NCI-H510A treated with DMSO at 0.1 percent for 48 hours (cell line): Measurements from ENCODE around the gene PLEKHO2.

Experiments
- DNase-seq: peaks from one replicate; lab custom pipeline; 2025; lab: John Stamatoyannopoulos, UW

The PLEKHO2 gene

DNA sequence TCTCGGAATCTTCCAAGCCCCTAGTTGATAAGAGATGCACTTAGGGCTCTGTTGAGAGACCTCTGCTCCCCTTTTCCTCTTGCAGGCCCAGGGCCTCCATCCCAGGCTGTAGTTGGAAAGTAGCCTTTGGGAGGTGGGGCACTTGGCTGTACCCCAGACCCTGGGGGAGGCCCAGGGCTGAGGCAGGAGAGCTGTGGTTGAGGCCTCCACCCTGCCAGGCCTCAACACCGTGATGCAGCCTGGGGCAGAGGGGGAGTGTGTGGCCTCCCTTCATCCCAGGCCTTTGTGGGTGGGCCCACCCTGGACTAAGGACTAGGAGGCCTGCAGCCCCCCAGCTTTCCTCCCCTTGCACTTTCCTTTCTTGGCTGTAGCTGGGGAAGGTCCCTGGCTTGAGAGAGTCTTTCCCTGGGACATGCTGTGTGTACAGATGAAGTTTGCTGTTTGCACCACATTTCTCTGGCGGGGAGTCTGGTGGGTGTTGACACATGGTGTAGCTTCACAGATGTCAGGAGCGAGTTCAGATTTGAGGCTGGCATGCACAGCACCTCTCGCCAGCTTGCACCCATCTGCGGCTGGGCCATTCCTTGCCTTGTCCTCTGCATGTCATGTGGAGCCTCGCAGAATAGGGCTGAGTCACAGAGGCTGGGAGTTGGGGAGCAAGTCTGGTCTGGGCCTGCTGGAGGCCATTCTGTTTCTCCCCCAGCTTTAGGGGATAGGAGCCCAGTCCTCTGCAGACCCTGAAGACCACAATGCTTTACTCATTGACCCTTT is 13.7 kb downstream of the PLEKHO2 start:
- no peak for DNase-seq

DNA sequence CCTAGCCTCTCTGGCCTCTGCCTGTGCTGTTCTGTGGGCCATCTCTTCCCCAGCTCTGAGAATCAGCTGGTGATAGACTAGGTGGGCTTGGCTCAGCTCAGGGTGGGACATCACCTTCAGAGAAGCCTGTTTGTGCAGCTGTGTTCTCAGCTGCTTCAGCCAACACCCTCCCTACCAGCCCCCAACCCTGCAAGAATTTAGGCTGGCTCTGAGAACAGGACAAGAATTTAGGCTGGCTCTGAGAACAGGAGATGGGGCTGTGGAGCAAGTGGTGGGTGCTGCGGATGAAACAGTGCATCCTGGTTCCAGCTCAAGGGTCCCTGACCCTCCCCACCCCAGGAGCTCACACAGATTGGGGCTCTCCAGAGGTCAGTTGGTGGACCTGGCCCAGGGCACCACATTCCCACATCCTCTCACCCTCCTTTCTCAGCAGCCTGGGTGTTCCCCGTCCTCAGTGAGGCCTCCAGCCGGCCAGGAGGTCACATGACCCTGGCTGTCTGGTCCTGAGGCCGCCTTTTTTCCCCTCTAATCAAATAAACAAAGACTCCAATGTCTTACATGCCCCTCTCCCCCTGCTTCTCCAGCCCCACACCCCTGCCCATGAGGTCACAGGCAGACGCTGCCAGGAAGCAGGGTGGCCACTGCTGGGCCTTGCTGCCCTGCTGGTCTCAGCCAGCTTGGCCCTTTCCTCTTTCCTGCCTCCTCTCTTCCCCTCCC is 14.9 kb downstream of the PLEKHO2 start:
- DNase-seq: no peak

DNA sequence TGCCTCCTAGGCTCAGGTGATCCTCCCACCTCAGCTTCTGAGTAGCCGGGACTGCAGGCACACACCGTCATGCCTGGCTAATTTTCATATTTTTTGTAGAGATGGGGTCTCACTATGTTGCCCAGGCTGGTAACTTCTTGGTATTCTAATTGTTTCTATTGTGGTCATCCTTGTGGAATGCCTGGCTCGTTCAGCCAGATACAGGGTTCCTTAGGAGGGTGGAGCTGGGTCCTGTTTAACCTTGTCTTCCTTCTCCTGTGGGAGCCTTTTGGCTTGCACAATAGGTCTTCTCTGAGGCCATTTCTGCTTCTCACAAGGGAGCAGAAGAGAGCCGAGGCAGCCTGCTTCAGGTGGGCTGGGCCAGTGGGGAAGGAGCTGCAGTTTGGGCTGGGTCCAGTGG is 15.7 kb downstream of the PLEKHO2 start:
- DNase-seq: no peak

DNA sequence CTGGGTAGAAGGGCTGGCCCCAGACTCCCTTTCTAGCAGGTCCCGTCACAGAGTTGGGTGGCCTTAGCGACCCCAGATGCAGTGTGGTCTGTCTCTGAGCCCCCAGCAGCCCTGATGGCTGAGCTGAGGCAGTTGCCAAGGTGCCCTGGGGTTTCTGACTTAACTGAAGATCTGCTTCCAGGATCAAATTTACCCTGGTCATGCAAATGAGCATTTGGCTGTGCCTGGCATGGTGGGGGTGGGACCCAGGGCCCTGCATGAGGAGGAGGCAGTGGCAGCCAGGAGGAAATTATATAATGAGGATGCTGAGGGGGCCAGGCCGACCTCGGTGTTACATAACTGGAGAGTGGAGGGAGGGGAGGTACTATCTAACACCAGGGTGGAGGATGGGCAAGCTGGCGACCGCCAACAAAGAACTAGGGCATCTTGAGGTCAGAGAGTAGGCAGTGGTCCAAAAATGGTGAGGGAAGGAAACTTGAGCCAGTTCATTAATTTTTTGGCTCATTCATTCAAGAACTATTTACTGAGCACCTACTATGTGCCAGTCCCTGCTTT is 16.4 kb downstream of the PLEKHO2 start:
- DNase-seq: no peak

DNA sequence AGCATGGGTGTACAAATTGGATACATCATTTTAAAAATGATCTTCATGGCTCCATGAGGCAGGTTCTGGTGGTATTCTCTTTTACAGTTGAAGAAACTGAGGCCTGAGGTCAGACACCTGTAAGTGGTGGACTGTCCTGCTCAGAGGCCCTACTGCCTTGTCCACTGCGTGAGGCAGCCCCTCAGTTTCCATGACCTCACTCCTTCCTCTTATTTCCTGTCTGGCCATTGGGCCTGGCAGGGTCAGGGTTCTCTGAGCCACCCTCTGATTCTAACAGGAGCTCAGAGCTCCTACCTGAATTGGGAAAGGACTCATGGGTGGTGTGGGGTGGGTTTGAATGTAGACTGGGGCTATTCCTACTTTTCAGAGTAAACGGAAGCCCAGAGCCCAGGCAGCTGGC is 17.5 kb downstream of the PLEKHO2 start:
- DNase-seq: no peak

DNA sequence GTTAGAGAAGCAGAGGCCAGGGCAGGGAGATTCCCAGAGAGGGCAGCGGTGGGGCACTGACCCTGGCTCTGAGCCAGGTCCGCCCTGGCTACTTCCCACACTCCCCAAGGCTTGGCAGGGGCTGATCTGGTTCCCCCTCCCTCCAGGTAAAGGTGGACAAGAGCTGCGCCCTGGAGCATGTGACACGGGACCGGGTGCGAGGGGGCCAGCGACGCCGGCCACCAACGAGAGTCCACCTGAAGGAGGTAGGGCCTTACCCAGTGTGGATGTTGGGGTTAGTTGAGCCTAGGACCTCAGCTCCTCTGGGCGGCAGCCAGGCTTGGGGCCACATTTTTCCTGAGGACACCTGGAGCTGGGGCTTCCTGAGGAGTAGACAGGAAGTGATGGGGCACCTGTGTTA is 19.6 kb downstream of the PLEKHO2 start:
- DNase-seq: no peak

DNA sequence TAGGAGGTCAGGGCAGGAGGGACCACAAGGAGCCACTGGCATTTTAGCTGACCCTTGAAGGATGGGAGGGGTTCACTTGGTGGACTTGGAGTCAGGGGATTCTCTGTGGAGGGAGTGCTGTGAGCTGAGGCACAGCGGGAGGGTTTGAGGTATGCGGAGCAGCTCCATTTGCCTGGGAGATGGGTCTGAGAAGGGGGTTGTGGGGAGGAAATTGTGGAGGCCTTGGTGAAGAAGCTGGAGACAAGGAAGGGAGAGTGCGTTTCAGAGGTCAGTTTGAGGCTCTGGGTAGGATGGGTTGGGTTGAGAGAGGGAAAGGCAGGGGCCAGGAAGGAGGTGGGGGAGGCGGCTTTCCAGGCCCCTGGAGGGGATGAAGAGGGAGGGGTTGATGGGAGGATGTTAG is 20.2 kb downstream of the PLEKHO2 start:
- DNase-seq: no peak

DNA sequence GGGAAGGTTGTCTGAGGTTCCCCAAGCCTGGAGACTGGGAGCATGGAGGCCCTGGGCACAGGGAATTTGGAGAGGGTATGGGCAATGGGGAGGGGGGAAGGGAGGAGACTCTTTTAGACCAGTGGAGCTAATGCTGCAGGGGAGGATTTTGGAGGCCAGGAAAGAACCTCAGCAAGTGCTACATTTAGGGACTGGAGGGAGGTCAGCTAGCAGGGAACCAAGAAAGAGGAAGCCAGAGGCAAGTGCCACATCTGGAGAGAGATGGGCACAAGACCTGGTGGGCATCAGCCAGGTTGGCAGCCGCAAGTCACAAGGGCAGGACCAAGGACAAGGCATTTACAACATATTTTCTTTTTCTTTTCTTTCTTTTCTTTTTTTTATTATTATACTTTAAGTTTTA is 20.7 kb downstream of the PLEKHO2 start:
- no peak for DNase-seq

DNA sequence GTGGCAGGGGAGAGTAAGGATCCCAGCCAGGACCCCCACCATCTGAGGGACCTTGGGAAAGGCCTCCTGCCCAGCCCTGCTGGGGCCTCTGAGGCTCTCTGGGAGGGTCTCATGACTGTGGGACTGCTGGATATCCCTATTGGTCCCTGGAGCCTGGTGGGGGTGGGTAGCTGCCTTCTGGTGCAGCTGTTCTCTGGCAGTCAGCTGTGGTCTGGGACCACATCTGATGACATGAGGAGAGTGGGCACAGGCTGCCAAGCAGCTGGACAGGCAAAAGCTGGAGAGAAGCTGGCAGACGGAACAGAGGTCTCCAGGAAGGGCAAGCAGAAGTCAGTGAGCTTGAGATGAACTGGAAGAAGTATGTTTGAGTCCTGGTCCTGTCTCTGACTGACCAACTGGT is 22.4 kb downstream of the PLEKHO2 start:
- no peak for DNase-seq

DNA sequence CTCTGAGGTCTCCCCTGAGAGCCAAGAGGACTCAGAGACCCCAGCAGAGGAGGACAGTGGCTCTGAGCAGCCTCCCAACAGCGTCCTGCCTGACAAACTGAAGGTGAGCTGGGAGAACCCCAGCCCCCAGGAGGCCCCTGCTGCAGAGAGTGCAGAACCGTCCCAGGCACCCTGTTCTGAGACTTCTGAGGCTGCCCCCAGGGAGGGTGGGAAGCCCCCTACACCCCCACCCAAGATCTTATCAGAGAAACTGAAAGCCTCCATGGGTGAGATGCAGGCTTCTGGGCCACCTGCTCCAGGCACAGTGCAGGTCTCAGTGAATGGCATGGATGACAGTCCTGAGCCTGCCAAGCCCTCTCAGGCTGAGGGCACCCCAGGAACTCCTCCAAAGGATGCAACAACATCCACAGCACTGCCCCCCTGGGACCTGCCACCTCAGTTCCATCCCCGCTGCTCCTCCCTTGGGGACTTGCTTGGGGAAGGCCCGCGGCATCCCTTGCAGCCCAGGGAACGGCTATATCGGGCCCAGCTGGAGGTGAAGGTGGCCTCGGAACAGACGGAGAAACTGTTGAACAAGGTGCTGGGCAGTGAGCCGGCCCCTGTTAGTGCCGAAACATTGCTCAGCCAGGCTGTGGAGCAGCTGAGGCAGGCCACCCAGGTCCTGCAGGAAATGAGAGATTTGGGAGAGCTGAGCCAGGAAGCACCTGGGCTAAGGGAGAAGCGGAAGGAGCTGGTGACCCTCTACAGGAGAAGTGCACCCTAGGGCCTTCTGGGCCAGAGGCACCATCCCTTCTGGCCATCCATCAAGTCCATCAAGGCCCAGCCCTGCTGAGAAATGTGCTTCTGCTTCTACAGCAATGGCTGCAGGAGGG is 23.6 kb downstream of the PLEKHO2 start:
- DNase-seq: no peak

DNA sequence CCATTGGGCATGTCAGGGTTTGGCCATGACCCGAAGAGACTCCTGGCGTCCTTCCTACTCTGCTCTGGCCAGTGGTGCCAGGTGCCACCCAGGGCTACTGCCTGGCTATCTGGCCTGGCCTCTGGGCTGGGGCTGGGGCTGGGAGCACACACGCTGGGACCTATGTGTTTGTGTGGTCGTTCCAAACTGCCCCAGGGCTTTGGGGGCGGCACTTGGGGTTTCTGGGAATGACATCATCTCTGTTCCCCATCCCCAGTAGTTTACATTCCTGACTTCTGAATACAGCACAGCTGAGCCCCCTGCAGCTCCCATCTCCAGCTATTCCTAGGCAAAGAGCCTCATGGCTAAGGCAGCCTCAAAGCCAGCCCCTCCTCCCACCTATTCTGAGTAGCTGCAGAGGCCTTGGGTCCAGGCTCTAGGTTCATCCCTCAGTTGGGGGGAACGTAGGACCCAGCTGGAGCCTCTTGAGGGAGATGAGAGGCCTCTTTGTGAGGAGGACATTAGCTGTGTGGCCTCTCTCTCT is 24.3 kb downstream of the PLEKHO2 start:
- no peak for DNase-seq

DNA sequence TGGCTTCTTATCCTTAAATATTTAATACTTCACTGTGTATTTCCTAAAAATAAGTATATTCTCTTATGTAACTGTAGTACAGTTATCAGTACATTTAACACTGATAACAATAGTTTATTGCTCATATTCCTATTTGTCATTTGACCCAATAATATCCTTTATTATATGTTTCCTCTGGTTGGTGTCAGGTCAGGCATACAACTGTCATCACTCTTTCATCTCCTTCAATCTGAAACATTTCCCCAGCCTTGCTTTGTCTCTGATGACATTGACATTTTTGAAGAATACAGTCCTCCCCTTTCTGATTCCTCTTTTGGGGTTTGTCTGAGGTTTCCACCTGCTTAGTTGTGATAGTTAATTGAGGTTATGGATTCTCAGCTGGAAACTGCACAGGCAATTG is 27.8 kb downstream of the PLEKHO2 start:
- no peak for DNase-seq

DNA sequence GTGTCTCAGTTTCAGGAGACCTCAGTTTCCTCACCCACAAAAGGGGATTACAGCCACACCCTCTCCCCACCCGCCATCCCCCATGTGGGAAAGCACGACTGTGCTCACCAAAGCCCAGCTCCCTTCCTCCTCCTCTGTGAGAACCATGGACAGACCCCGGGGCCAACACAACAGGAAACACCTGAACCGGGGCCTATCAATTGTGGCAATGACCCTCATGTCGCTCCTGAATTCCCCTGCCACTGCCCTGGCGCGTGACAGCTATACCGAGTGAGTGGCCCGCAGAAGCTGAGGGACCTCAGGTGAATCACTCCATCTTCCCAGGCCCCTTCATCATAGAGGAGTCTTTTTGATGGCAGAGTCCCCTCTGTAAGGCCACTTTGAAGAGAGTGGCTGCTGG is 28.6 kb downstream of the PLEKHO2 start:
- DNase-seq: no peak

DNA sequence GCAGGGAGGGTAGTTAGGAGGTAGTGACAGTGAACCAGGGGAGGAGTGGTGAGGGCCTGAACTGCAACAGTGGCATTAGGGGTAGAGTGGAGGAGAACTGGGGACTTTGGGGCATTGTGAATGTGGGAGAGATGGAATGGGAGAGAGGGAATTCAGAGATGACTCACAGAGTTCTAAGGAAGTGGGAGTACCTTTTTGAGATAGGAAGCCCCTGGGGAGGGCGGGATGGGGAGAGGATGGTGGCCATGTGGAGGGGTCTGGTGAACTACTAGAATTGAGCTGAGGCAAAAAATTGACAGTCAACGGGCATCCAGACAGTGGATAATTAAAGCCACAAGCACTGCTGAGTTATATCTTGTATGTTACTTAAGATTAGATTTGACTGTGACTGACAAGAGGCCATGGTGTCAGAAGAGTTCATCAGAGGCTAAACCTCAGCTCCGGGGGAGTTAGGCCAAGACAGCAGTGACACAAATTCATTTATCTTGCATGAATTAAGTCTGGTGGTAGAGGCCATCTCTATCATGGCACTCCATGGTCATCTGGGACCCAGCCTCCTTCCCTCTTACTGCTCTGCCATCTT is 34.0 kb downstream of the PLEKHO2 start:
- no peak for DNase-seq

DNA sequence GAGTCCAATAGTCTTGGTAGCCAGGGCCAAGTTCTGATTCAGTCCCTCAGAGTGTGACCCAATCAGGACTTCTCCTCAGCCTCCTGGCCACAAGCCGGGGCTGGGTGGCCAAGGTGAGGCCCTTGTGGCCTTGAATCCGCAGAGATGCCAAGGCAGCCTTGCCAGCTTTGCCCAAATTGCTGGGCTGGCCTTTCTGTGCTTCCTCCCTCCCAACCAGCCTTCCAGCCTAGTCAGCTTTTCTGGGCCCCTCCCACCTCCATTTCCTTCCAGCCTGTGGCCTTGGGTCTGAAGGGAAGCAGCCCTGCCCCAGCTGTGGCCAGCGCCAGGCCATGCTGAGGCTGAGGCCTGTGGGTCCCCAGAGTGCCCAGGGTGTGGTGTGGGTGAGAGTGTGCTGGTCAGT is 35.7 kb downstream of the PLEKHO2 start:
- no peak for DNase-seq

DNA sequence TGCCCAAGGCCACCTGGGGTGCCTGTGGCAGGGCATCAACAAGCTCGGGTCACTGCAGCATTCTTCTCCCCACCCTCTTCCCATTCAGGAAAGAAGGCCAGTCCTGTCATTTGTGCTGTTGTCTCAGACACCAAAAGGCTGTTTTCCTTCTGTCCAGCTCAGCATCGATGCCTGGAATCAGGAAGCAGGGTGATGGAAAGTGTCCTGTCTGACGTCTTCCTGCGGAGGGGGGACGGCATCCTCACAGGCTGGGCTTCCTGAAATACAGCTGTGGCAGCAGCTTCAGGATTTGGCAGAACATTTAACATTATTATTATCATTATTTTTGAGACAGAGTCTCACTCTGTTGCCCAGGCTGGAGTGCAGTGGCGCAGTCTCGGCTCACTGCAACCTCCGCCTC is 37.0 kb downstream of the PLEKHO2 start:
- no peak for DNase-seq

DNA sequence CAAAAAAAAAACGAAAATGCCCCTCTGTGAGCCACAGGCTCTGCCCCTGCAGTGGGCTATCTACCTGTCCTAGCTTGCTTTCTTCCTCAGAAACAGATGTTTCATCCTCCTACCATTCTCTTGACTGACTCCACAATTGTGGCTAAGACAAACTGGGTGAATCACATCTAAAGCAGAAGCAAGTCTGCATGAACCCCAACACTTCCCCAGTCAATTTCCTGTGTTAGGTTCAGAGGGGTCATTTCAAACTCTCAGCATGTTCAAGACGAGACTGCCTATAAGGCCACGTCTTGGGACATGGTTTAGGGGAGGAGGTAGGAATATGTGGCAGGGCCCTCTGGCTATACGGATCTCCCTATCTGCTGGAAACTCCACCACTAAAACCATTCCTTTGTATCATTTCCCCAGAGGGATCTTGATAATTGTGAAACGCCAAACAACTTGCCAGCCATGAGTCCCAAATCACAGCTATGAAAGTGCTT is 41.4 kb downstream of the PLEKHO2 start:
- DNase-seq: no peak

DNA sequence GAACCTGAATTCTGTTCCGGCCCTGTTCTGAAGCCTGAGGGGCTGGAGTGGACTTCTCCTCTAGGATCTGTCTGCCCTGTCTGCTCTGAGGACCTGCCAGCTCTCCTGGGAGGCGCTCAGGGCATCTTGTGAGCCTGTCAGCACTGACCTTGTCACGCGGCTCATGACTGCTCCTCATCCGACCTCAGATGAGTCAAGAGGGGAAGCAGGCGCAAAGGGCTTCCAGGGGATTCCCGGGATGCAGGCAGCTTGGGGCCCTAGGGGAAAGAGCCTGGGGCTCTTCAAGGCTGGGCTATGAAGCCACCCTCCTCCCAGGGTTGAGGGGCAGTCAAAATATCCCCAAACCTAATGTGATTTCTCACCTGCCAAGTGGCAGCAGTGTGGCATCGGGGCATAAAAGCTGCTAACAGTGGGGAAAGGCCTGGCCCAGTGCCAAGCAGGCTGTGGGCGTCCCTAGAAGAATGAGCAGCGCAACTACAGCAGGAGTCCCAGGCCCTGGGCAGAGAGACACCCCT is 42.3 kb downstream of the PLEKHO2 start:
- DNase-seq: peak; percentile 6

DNA sequence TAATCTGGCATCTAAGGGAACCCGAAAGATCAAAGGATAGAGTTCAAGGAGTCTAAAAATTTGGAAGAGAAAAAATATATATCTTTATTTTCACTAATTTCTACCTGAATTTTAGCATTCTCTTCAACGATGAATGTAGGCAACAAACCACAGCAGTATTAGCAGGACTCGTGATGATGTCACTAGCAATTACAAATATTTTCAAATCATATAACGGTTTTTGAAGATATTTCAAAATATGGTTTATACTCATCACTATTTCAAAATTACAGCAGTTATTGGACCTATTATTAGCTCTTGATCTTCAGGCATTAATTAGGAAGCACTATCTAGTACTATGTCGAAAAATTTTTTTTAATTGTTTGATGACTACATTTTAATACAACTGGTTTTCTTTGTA is 43.0 kb downstream of the PLEKHO2 start:
- no peak for DNase-seq

DNA sequence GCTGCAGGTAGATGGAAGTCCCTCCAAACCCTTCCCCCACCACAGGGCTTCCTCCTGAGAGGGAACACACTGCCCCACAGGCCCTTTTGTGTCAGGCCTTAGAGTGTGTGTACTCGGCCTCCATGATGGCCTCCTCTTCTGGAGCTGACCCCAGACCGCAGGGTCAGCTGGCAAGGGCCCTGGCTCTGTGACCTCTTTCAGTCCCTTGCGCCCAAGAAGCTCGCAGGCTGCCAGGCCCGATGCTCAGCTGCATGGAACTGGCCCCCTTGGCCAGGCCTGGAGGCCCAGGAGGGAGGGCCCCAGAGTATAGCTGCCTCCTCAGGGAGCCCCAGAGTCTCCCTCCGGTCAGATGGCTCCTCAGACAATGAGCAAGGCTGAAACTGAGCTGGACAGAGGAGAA is 46.6 kb downstream of the PLEKHO2 start:
- no peak for DNase-seq

DNA sequence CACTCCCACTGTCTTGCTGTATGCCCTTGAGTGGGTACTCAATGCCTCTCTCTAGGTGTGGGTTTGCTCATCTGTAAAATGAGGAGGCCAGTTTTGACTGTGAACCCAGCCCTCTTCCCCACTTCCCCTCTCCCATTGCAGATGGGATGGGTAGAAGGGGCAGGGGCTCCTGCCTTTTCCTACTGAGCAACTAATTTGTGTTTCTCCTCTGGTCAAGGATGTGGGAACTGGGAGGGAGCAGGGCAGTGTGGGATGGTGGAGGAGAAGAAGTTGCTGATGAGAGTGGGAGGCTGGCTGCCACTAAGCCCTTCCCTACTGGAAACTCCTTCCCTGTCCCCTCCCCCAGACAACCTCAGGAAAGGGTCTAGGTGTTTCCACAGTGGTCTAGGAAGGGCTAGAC is 49.8 kb downstream of the PLEKHO2 start:
- no peak for DNase-seq
